Neural progenitor cell (in vitro differentiated cells): ENCODE results near the gene ASB13.

ENCODE experiments used
- EZH2 ChIP-seq: fragments of 200-600 bp; sonication (generic); IDR thresholded peaks from 2 replicates; pipeline ENCODE4 v1.6.1; 2017; ENCODE audit warnings: antibody characterized with exemption, mild to moderate bottlenecking, moderate library complexity
- EZH2phosphoT487 ChIP-seq: fragments of 200-600 bp; sonication (generic); IDR thresholded peaks from 2 replicates; pipeline ENCODE4 v1.6.1; 2017; ENCODE audit warnings: antibody characterized with exemption
- TF ChIP-seq, protein P1 (sequence below): fragments of 200-600 bp; sonication (generic); IDR thresholded peaks from 2 replicates; pipeline ENCODE4 v1.5.1; 2017; ENCODE audit warnings: antibody characterized with exemption, mild to moderate bottlenecking

DNA sequence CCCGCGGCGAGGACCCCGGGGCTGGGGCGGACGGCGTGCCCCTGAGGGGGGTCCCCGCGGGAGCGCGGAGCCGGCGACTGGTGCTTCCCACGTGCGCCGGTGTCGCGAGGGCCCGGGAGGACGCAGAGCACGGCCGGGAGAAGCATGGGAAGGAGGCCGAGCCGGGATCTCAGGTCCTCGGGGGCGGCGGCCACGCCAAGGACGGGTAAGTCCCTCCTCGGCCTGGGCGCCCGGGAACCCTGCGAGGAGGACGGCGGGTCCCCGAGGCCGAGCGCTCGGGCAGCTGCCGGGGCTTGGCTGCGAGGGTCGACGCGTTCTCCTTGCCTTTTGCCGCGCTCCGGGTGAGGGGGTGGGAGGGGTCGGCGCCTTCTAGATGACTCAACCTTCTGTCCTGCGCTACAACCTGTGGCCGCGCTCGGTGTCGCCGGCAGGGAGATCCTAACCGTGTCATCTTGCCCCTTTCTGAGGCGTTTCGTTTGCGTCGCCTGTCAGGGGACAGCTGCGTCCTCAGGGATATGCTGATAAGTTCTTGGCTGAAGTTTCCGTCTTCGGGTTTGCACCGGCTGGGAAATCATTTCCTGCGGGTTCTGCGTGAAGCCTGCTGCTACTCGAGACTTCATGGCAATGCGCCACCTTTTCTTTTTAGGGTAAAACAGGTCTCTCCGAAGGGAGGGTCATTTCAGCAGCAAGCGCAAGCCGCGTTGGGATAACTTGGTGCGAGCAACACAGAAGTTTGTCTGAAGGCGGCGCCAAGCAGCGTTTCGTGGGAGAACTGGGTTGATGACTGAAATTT, 18.8 kb upstream of the ASB13 start:
- TF ChIP-seq, protein P1, sequence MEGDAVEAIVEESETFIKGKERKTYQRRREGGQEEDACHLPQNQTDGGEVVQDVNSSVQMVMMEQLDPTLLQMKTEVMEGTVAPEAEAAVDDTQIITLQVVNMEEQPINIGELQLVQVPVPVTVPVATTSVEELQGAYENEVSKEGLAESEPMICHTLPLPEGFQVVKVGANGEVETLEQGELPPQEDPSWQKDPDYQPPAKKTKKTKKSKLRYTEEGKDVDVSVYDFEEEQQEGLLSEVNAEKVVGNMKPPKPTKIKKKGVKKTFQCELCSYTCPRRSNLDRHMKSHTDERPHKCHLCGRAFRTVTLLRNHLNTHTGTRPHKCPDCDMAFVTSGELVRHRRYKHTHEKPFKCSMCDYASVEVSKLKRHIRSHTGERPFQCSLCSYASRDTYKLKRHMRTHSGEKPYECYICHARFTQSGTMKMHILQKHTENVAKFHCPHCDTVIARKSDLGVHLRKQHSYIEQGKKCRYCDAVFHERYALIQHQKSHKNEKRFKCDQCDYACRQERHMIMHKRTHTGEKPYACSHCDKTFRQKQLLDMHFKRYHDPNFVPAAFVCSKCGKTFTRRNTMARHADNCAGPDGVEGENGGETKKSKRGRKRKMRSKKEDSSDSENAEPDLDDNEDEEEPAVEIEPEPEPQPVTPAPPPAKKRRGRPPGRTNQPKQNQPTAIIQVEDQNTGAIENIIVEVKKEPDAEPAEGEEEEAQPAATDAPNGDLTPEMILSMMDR, result peak; percentile 55
- TF ChIP-seq EZH2phosphoT487 (no peak), EZH2 (peak; percentile 62)
